TTC549 (cell line): ENCODE measurements around the gene NAGPA.
"Not testable (repeated sequence)": the region's sequence is repeated elsewhere in the genome, so short reads cannot be mapped to it uniquely, and the experiment has no call there.

Experiments used
- FAIRE-seq: peaks from 2 replicates; lab custom pipeline; 2012; peaks lifted over from hg19 to GRCh38; lab: Jason Lieb, UNC

Gene NAGPA, protein sequence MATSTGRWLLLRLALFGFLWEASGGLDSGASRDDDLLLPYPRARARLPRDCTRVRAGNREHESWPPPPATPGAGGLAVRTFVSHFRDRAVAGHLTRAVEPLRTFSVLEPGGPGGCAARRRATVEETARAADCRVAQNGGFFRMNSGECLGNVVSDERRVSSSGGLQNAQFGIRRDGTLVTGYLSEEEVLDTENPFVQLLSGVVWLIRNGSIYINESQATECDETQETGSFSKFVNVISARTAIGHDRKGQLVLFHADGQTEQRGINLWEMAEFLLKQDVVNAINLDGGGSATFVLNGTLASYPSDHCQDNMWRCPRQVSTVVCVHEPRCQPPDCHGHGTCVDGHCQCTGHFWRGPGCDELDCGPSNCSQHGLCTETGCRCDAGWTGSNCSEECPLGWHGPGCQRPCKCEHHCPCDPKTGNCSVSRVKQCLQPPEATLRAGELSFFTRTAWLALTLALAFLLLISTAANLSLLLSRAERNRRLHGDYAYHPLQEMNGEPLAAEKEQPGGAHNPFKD

DNA sequence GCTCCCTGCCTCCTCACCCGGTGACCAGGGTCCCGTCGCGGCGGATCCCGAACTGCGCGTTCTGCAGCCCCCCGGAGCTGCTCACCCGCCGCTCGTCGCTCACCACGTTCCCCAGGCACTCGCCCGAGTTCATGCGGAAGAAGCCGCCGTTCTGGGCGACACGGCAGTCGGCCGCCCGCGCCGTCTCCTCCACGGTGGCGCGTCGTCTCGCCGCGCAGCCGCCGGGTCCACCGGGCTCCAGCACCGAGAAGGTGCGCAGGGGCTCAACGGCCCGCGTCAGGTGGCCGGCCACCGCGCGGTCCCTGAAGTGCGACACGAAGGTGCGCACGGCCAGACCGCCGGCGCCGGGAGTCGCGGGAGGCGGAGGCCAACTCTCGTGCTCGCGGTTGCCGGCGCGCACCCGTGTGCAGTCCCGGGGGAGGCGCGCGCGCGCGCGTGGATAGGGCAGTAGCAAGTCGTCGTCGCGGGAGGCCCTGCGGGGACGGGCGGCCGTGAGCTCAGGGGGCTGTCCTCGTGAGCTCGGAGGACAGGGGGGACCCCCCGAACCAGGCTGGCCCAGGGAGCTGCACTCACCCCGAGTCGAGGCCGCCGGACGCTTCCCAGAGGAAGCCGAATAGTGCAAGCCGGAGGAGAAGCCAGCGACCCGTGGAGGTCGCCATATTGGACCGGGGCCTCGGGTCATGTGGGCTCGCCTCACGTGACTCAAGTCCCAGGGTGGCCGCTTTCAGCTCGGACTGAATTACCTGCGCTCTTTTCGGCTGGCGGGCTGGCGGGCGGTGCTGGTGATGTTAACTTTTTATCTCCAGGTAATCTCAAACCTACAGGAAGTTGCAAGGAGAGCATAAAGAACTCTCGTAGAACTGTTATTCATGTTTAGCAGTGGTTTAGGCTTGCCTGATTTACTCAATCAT lies at the start of gene NAGPA:
TSS of gene NAGPA (minus strand) at position 680 of the 911 bp plus-strand sequence. CDS start at position 659, 21 bp downstream.
- FAIRE-seq, result no peak

DNA sequence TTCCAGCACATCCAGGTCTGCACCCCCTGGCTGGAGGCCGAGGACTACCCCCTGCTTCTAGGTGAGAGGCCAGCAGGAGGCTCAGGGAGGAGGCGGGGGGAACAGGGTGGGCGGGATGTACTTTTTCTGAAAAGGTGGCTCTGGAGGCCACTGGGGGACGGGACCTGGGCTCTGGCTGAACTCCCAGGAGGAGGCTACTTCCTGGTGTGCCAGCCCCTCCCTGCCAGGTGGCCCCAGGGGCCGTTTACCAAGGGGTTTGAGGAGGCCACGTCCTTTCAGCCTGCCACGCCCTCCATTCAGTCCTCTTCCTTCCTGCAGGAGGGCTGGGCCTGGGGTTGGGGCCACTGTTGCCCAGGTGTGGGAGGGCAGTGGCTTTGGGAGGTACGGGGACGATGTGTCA lies 47.3 kb upstream of the NAGPA start:
- not testable (repeated sequence) for FAIRE-seq

DNA sequence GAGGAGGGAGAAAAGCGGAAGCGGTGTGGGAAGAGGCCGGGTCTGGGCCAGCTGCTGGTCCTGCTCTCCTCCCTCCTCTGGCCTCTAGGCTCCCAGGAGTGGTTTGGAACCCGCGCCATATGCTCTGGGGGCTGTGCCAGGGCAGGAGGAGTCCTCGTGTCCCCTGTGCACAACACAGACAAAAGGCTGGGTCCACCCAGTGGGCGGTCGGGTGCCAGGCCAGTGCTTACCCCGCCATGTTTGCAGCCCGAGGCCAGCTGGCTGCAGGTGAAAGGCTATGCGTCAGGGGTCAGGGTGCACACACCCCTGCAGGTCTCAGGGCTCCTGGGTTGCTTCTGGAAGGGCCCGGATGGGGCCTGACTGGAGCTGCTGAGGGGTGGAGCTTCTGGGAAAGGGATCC lies 46.7 kb upstream of the NAGPA start:
- FAIRE-seq, result not testable (repeated sequence)

DNA sequence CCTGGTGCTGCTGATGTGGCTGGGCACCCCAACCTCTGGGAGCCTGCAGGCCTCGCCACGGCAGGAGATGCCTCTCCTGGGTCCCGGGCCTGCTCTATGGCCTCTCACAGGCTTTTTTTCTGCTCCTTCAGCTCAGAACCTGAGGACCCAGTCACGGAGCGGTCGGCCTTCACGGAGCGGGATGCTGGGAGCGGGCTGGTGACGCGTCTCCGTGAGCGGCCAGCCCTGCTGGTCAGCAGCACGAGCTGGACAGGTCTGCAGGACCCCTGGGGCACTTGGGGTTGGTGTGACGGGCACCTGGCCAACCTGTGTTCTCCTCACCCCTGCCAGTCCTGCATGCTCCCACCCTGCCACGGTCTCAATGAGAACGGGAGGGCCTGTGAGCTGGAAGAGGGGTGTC lies 44.9 kb upstream of the NAGPA start:
- no peak for FAIRE-seq

DNA sequence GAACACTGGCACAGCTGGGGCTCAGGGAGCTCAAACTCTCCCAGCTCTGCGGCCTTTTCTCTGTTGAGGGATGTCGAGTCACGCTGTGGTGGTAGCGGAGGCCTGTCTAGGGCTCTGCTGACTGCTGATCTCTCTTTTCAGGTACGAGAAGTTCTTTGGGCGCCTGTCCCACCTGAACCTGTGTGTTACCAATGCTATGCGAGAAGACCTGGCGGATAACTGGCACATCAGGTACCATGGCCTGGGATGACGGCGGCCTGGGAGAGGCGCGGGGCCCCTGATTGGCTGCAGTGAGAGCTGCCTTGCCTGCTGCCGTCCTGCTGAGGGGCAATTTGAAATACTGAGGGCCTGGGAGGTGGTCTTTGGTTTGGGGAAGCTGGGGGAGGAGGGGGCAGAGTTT lies 43.6 kb upstream of the NAGPA start:
- FAIRE-seq, result no peak

DNA sequence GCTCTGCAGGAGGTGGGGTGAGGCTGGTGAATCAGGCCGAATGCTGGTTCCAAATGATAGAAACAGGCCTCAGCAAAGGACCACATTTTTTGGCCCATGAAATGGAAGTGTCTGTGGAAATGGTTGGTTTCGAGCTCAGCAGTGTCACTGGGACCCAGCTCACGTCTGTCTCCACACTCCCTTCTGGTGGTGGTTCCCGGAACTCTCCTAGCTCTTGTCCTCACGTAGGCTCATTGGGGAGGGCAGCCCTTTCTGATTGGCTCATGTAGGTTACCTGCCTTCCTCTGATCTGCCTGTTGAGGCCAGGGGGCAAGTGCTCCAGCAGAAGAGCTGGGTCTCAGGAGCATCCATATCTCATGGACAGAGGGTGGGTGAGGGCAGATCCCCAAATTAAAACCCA lies 41.9 kb upstream of the NAGPA start:
- FAIRE-seq, result no peak

DNA sequence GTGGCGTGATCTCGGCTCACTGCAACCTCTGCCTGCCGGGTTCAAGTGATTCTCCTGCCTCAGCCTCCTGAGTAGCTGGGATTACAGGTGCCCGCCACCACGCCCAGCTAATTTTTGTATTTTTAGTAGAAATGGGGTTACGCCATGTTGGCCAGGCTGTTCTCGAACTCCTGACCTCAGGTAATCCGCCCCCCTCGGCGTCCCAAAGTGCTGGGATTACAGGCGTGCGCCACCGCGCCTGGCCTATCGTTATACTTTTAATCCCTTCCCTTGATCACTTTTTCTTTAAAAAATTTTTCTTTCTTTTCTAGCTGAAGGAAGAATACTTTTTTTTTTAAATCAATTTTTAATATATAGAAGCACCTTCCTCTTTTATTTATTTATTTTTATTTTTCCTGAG lies 40.0 kb upstream of the NAGPA start:
- FAIRE-seq, result not testable (repeated sequence)

DNA sequence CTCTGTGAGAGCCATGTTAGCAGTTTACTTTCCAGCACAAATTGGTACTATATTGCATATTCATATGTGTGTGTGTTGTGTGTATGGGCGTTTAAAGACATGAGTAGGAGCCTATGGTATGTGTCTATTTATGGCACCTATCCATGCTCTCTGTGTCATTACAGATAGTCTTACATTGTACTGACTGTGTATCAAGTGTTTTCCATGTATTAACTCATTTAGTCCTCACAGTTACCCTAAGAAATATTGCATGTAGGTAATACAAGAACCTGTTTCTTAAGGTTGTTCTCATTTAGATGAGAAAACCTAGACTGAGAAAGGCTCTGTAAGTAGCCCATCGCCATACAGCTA lies 39.5 kb upstream of the NAGPA start:
- no peak for FAIRE-seq

DNA sequence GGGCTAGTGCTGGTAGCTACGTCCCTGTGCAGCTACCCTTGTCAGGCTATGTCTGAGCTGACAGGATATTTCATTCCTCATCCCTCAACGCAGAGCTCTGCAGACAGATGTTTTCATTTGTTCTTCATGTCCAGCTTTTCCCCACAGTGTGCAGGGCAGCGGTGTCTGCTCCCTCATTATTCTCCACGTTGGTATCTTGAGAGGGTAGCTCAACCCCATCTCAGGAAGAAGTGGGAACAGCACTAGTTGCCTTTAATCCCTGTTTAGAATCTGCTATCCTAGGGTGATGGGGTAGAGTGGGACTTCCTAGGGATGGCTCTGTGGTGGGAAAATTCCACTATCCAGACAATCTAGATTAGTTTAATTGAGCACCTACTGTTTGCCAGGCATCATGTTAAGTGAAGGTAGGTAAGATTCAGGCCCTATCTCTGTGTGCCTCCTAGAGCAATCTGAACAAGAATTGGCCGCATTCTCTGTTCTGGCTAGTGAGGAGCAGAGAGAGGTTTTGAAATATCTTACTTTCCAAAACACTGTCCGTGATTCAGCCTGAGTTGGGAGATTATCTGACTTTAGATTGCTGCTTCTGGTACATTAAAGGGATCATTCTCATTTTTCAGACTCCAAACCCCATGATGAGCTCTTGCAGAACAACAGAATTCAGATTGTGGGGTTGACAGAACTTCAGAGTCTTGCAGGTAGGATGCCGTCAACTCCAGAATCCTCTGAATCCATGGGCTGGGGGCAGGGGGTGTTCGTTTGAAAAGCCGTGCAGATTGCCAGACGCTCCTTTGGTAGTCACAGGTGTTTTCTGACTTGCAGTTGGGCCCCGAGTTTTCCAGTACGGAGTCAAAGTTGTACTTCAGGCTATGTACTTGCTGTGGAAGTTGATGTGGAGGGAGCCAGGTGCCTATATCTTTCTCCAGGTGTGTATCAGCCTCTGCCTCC lies 38.9 kb upstream of the NAGPA start:
- no peak for FAIRE-seq

DNA sequence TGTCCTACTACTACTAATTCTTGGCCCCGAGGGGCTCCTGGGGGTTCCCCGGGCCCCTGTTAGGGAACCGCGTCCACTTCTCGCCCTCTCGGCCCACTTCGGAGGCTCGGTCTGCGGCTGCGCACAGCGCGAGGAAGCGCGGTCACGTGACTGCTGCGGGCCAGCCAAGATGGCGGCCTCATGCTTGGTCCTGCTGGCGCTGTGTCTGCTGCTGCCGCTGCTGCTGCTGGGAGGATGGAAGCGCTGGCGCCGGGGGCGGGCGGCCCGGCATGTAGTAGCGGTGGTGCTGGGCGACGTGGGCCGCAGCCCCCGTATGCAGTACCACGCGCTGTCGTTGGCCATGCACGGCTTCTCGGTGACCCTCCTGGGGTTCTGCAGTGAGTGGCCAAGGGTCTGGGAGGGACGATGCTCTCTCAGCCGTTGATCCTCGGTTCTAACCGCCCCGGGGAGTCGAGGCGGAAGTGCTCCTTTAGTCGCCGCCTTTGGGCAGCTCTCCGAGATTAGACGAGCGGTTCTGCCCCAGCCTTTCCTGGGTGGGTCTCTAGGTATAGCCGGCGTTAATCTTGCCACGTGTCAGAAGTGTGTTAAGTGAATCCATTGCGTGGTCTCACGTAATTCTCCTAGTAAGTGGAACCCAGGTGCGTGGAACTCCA lies 38.1 kb upstream of the NAGPA start, which contains the start of gene ALG1:
TSS of gene ALG1 (plus strand) at position 163 of the 653 bp plus-strand sequence. CDS start at position 170, 7 bp downstream.
- FAIRE-seq, result no peak

DNA sequence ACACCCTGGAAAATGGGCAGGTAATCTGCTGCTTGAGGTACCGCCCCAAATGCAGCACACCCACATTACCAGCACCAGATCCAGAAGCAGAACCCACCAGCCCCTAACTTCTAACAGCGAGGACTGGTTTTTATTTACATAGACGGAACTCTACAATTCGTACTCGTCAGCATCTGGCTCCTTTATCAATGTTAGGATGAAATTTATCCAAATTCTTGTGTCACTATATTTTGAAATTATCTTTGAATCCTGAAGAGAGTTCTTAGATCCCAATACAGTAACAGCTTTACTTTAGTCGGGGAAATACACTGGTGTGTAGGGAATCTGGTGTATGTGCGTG lies 37.6 kb upstream of the NAGPA start:
- FAIRE-seq, result no peak

DNA sequence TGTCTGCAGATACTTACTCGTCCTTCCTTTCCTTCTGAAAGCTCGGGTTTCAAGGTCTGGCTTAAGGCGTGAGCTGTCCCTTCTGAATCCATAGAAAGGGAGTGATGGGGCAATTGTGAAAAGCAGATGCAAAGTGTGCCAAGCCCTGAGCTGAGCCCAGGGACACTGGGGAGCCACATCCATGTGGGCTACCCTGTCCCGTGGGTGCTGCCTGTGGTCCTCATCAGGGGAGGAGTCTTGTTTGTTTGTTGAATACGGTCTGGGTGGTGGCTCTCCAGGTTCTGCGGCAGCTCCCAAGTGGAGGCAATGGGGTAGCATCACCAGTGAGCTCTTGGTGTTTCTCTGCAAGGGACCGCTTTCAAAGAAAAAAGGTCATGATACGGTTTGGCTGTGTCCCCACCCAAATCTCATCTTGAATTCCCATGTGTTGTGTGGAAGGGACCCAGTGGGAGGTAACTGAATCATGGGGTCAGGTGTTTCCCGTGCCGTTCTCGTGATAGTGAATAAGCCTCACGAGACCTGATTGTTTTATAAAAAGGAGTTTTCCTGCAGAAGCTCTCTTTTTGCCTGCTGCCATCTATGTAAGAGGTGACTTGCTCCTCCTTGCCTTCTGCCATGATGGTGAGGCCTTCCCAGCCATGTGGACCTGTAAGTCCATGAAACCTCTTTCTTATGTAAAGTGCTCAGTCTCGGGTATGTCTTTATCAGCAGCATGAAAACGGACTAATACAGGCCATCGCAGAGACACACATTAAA lies 36.9 kb upstream of the NAGPA start:
- no peak for FAIRE-seq

DNA sequence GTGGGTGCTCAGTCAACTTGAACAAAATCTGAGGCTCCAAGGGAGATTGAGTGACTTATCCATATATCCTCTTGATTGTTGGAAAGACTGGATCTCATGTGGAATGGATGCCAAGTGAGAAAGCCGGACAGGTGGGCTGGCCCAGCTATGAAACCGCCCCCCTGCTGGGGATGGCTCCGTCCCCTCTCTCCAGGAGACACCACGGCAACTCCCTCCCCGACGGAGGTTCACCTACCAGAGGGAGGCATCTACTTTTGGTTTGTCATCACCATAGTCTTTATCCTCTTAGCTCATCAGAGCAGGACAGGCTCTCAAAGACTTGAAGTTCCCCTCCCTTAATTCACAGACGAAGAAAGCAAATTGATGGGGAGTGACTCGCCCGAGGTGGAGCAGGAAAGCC lies 36.1 kb upstream of the NAGPA start:
- no peak for FAIRE-seq

DNA sequence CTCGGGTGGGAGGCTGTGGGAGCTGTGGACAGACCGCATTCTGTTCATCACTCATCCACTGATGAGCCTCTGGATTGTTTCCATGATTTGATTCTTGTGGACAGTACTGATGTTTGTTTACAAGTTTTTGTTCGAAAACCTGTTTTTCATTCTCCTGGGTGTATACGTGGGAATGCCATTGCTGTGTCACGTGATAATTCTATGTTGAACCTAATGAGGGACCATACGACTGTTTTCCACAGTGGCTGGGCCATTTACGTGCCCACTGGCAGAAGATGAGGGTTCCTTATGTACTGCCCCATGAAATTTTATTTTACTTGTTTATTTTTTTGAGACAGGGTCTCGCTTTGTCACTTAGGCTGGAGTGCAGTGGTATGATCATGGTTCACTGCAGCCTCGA lies 35.3 kb upstream of the NAGPA start:
- no peak for FAIRE-seq

DNA sequence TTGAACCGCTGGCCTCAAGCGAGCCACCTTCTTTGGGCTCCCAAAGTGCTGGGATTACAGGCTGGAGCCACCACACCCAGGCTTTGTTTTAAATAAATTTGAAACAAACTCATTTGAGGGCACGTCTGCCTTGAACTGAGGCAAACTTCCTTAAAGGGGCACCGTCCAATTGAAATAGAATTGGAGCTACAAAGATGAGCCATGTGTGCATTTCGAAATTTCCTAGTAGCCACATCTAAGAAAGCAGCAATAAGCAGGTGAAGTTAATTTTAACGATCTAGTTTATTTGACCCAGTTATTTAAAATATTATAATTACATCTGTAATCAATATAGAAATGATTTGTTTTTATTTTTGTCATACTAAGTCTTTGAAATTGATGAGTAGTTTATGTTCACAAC lies 32.8 kb upstream of the NAGPA start:
- no peak for FAIRE-seq

DNA sequence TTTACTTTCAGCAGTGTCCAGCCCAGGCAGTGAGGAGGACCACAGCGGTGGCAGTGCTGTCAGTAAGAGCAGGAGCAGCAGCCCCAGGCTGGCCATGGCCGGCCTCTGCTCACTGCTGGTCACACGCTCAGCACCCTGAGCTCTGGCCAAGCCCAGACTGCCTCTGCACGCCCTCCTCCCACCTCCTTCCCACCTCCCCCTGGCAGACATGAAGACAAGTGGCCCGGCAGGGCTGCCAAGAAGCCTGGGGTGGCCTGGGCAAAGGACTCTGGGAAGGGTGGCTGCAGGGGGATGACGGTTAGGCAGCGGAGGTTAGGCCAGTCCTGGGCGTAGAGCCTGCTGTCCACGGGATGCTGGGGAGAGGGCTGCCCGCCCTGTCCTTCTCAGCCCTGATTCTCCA lies 32.1 kb upstream of the NAGPA start, which contains the start of gene C16orf89:
TSS of gene C16orf89 (minus strand) at position 144 of the 400 bp plus-strand sequence. CDS start at position 96, 48 bp downstream.
- no peak for FAIRE-seq

DNA sequence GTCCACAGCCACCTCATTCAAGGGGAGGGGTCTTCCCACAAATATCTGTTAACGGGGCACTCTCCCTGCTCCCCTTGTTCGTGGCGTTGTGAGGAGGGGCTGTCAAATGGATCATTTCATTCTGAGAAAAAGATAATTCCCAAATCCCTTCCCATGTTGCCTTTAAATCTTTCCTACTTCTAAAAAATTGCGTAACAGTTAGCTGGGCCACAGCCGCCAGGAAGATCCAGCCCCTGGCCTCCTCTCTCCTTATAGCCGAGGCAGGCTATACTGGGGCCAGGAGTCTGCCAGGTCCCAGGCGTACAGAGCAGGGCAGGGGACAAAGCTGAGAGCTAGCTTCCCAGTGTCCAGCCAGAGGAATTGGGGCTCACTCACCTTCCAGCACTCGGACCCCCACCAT lies 31.6 kb upstream of the NAGPA start:
- FAIRE-seq, result no peak

DNA sequence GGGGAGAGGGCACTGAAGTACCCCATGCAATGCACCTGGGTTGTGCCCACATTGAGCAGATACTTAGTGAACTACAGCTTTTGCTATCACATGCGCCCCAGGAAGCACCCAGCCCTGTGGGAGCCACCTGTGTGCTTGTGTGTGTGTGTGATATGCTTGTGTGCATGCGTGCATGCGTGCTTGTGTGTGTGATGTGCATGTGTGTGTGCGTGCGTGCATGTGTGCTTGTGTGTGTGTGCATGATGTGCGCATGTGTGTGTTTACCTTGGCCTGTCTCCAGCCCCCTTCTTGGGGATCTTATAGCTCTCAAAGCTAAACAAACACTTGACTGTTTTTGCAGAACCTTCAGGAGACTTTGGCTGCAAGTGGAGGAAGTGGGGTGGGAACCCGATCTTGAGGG lies 31.2 kb upstream of the NAGPA start:
- FAIRE-seq, result no peak

DNA sequence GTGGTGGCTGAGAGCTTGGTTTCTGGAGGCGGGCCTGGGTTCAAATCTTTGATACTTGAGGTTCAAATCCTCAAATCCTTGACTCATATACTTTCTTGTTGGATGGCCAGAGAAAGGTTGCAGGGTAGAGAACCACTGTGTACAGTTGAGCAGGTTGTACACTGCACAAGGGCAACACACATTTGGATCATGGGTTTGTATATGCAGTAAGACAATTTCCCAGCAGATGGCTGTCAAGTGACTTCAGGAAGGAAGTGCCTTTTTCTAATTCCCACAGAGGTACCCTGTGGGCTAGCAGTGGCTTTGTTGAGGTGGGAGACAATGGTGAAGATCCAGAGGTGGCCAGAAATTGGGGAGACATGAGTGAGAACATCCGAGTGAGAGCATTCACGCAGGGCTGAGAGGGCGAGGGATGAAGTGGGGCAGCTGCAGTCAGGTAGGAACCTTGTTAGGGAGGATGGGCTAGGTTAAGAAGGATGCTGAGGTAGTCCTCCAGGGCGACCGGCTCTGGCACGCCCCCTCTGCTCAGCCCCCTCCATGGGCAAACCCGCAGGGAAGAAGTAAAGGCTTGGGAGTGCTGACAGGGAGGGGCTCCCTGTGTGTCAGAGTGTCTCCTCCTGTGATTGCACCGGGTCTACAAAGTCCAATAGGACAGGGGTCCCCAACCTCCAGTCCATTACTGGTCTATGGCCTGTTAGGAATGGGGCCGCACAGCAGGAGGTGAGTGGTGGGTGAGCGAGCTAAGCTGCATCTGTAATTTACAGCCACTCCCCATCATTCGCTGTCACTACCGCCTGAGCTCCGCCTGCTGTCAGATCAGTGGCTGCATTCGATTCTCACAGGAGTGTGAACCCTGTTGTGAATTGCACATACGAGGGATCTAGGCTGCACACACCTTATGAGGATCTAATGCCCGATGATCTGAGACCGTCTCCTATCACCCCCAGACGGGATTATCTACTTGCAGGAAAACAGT lies 29.3 kb upstream of the NAGPA start:
- no peak for FAIRE-seq
